Measurements from ENCODE around the gene CD320.
"Not testable (repeated sequence)": the region's sequence is repeated elsewhere in the genome, so short reads cannot be mapped to it uniquely, and the experiment has no call there.

Gene CD320

GRCh38 chr19:8306235-8307054 lies 1.7 kb downstream of the CD320 start:
- H3K36me3 ChIP-seq (ENCODE audit: control insufficient read depth in 2 of 2, insufficient read depth in 2 of 2, low read length in 2 of 2): peaks cover 8 to 16% of the 10 kb centered on the region in 2 donors
- no peaks in the 10 kb centered on the region for H3K27me3 ChIP-seq (ENCODE audit: control insufficient read depth in 2 of 2, insufficient read depth in 2 of 2, low read length in 2 of 2)
- peak overlapping the region; percentile 56 to 61 for H3K27ac ChIP-seq (ENCODE audit: low read depth in 2 of 2, low read length in 2 of 2)
- peak overlapping the region; percentile 1 to 44 for H3K9ac ChIP-seq (ENCODE audit: low read depth in 1 of 2, low read length in 2 of 2)
- peaks cover 29 to 30% of the 10 kb centered on the region in 2 donors for H3K4me1 ChIP-seq (ENCODE audit: control insufficient read depth in 2 of 2, insufficient read depth in 2 of 2, low read length in 2 of 2)
- H3K9me3 ChIP-seq (ENCODE audit: control insufficient read depth in 2 of 2, low read length in 2 of 2): no peaks in the 10 kb centered on the region
- H3K4me3 ChIP-seq (ENCODE audit: low read length in 2 of 2): peak overlapping the region; percentile 26 to 79

- H3K4me1 ChIP-seq (ENCODE audit: control insufficient read depth in 2 of 2, insufficient read depth in 2 of 2, low read length in 2 of 2): peaks cover 29 to 30% of the 10 kb centered on the region in 2 donors
These were observed 2.4 kb downstream of the CD320 start for GRCh38 chr19:8305798-8306197.

GRCh38 chr19:8304841-8305621 lies 3.1 kb downstream of the CD320 start:
- peaks cover 5 to 6% of the 10 kb centered on the region in 2 donors for H3K36me3 ChIP-seq (ENCODE audit: control insufficient read depth in 2 of 2, insufficient read depth in 2 of 2, low read length in 2 of 2)
- peaks cover 29 to 30% of the 10 kb centered on the region in 2 donors for H3K4me1 ChIP-seq (ENCODE audit: control insufficient read depth in 2 of 2, insufficient read depth in 2 of 2, low read length in 2 of 2)
- no peaks in the 10 kb centered on the region for H3K9me3 ChIP-seq (ENCODE audit: control insufficient read depth in 2 of 2, low read length in 2 of 2)
- H3K9ac ChIP-seq (ENCODE audit: low read depth in 1 of 2, low read length in 2 of 2): no peak overlapping the region
- no peaks in the 10 kb centered on the region for H3K27me3 ChIP-seq (ENCODE audit: control insufficient read depth in 2 of 2, insufficient read depth in 2 of 2, low read length in 2 of 2)
- H3K27ac ChIP-seq (ENCODE audit: low read depth in 2 of 2, low read length in 2 of 2): no peak overlapping the region
- H3K4me3 ChIP-seq (ENCODE audit: low read length in 2 of 2): no peak overlapping the region

More at GRCh38 chr19:8305798-8306197, 2.4 kb downstream of the CD320 start:
- Histone ChIP-seq H3K27me3 (ENCODE audit: control insufficient read depth in 2 of 2, insufficient read depth in 2 of 2, low read length in 2 of 2) (no peaks in the 10 kb centered on the region), H3K36me3 (ENCODE audit: control insufficient read depth in 2 of 2, insufficient read depth in 2 of 2, low read length in 2 of 2) (peaks cover 5 to 12% of the 10 kb centered on the region in 2 donors), H3K9me3 (ENCODE audit: control insufficient read depth in 2 of 2, low read length in 2 of 2) (no peaks in the 10 kb centered on the region), H3K4me3 (ENCODE audit: low read length in 2 of 2) (peak overlapping the region; percentile 26 to 79), H3K9ac (ENCODE audit: low read depth in 1 of 2, low read length in 2 of 2) (peak overlapping the region; percentile 1 to 44), H3K27ac (ENCODE audit: low read depth in 2 of 2, low read length in 2 of 2) (peak overlapping the region; percentile 56 to 61)

GRCh38 chr19:8302734-8303133 lies 5.4 kb downstream of the CD320 start:
- Histone ChIP-seq H3K4me1 (ENCODE audit: control insufficient read depth in 2 of 2, insufficient read depth in 2 of 2, low read length in 2 of 2) (peaks cover 18% of the 10 kb centered on the region in 2 donors), H3K27me3 (ENCODE audit: control insufficient read depth in 2 of 2, insufficient read depth in 2 of 2, low read length in 2 of 2) (no peaks in the 10 kb centered on the region), H3K27ac (ENCODE audit: low read depth in 2 of 2, low read length in 2 of 2) (no peak overlapping the region), H3K4me3 (ENCODE audit: low read length in 2 of 2) (no peak overlapping the region), H3K36me3 (ENCODE audit: control insufficient read depth in 2 of 2, insufficient read depth in 2 of 2, low read length in 2 of 2) (no peaks in the 10 kb centered on the region), H3K9ac (ENCODE audit: low read depth in 1 of 2, low read length in 2 of 2) (no peak overlapping the region), H3K9me3 (ENCODE audit: control insufficient read depth in 2 of 2, low read length in 2 of 2) (no peaks in the 10 kb centered on the region)

- no peak overlapping the region for H3K9ac ChIP-seq (ENCODE audit: low read depth in 1 of 2, low read length in 2 of 2)
- peaks cover 14% of the 10 kb centered on the region in 2 donors for H3K4me1 ChIP-seq (ENCODE audit: control insufficient read depth in 2 of 2, insufficient read depth in 2 of 2, low read length in 2 of 2)
- no peaks in the 10 kb centered on the region for H3K9me3 ChIP-seq (ENCODE audit: control insufficient read depth in 2 of 2, low read length in 2 of 2)
- H3K4me3 ChIP-seq (ENCODE audit: low read length in 2 of 2): no peak overlapping the region
- no peaks in the 10 kb centered on the region for H3K27me3 ChIP-seq (ENCODE audit: control insufficient read depth in 2 of 2, insufficient read depth in 2 of 2, low read length in 2 of 2)
- no peaks in the 10 kb centered on the region for H3K36me3 ChIP-seq (ENCODE audit: control insufficient read depth in 2 of 2, insufficient read depth in 2 of 2, low read length in 2 of 2)
- H3K27ac ChIP-seq (ENCODE audit: low read depth in 2 of 2, low read length in 2 of 2): no peak overlapping the region
These were observed 5.8 kb downstream of the CD320 start for GRCh38 chr19:8302357-8302691.

- not testable (repeated sequence) for H3K4me3 ChIP-seq (ENCODE audit: low read length in 2 of 2); H3K27ac ChIP-seq (ENCODE audit: low read depth in 2 of 2, low read length in 2 of 2); H3K4me1 ChIP-seq (ENCODE audit: control insufficient read depth in 2 of 2, insufficient read depth in 2 of 2, low read length in 2 of 2); H3K9ac ChIP-seq (ENCODE audit: low read depth in 1 of 2, low read length in 2 of 2); H3K27me3 ChIP-seq (ENCODE audit: control insufficient read depth in 2 of 2, insufficient read depth in 2 of 2, low read length in 2 of 2); H3K36me3 ChIP-seq (ENCODE audit: control insufficient read depth in 2 of 2, insufficient read depth in 2 of 2, low read length in 2 of 2); H3K9me3 ChIP-seq (ENCODE audit: control insufficient read depth in 2 of 2, low read length in 2 of 2)
These were observed 16.8 kb downstream of the CD320 start for GRCh38 chr19:8291337-8291736.

- H3K27ac ChIP-seq (ENCODE audit: low read depth in 2 of 2, low read length in 2 of 2); H3K4me3 ChIP-seq (ENCODE audit: low read length in 2 of 2); H3K36me3 ChIP-seq (ENCODE audit: control insufficient read depth in 2 of 2, insufficient read depth in 2 of 2, low read length in 2 of 2); H3K9ac ChIP-seq (ENCODE audit: low read depth in 1 of 2, low read length in 2 of 2); H3K27me3 ChIP-seq (ENCODE audit: control insufficient read depth in 2 of 2, insufficient read depth in 2 of 2, low read length in 2 of 2); H3K9me3 ChIP-seq (ENCODE audit: control insufficient read depth in 2 of 2, low read length in 2 of 2); H3K4me1 ChIP-seq (ENCODE audit: control insufficient read depth in 2 of 2, insufficient read depth in 2 of 2, low read length in 2 of 2): not testable (repeated sequence)
These were observed 31.6 kb downstream of the CD320 start for GRCh38 chr19:8276508-8276907.

GRCh38 chr19:8269724-8270123 lies 38.4 kb downstream of the CD320 start:
- H3K27me3 ChIP-seq (ENCODE audit: control insufficient read depth in 2 of 2, insufficient read depth in 2 of 2, low read length in 2 of 2): no peaks in the 10 kb centered on the region
- no peak overlapping the region for H3K9ac ChIP-seq (ENCODE audit: low read depth in 1 of 2, low read length in 2 of 2)
- peak overlapping the region in 1 of 2 donors; percentile 58 for H3K27ac ChIP-seq (ENCODE audit: low read depth in 2 of 2, low read length in 2 of 2)
- H3K9me3 ChIP-seq (ENCODE audit: control insufficient read depth in 2 of 2, low read length in 2 of 2): no peaks in the 10 kb centered on the region
- no peaks in the 10 kb centered on the region for H3K36me3 ChIP-seq (ENCODE audit: control insufficient read depth in 2 of 2, insufficient read depth in 2 of 2, low read length in 2 of 2)
- H3K4me1 ChIP-seq (ENCODE audit: control insufficient read depth in 2 of 2, insufficient read depth in 2 of 2, low read length in 2 of 2): peaks cover 0 to 5% of the 10 kb centered on the region in 2 donors
- H3K4me3 ChIP-seq (ENCODE audit: low read length in 2 of 2): no peak overlapping the region

- Histone ChIP-seq H3K4me1 (ENCODE audit: control insufficient read depth in 2 of 2, insufficient read depth in 2 of 2, low read length in 2 of 2) (peaks cover 0 to 5% of the 10 kb centered on the region in 2 donors), H3K9ac (ENCODE audit: low read depth in 1 of 2, low read length in 2 of 2) (no peak overlapping the region), H3K27me3 (ENCODE audit: control insufficient read depth in 2 of 2, insufficient read depth in 2 of 2, low read length in 2 of 2) (no peaks in the 10 kb centered on the region), H3K36me3 (ENCODE audit: control insufficient read depth in 2 of 2, insufficient read depth in 2 of 2, low read length in 2 of 2) (no peaks in the 10 kb centered on the region), H3K4me3 (ENCODE audit: low read length in 2 of 2) (no peak overlapping the region), H3K27ac (ENCODE audit: low read depth in 2 of 2, low read length in 2 of 2) (no peak overlapping the region), H3K9me3 (ENCODE audit: control insufficient read depth in 2 of 2, low read length in 2 of 2) (no peaks in the 10 kb centered on the region)
These were observed 42.3 kb downstream of the CD320 start for GRCh38 chr19:8265872-8266271.

- H3K4me3 ChIP-seq (ENCODE audit: low read length in 2 of 2); H3K9ac ChIP-seq (ENCODE audit: low read depth in 1 of 2, low read length in 2 of 2); H3K27ac ChIP-seq (ENCODE audit: low read depth in 2 of 2, low read length in 2 of 2); H3K27me3 ChIP-seq (ENCODE audit: control insufficient read depth in 2 of 2, insufficient read depth in 2 of 2, low read length in 2 of 2); H3K4me1 ChIP-seq (ENCODE audit: control insufficient read depth in 2 of 2, insufficient read depth in 2 of 2, low read length in 2 of 2); H3K36me3 ChIP-seq (ENCODE audit: control insufficient read depth in 2 of 2, insufficient read depth in 2 of 2, low read length in 2 of 2); H3K9me3 ChIP-seq (ENCODE audit: control insufficient read depth in 2 of 2, low read length in 2 of 2): not testable (repeated sequence)
These were observed 43.9 kb downstream of the CD320 start for GRCh38 chr19:8264248-8264647.

All from mucosa of rectum (tissue), 2 donors.